ENCODE results near the gene TRAPPC2L. TPM values are rescaled to one million over a fixed set of nuclear protein-coding genes. Genes with fewer than 3 reads are reported as not detected.

TRAPPC2L gene
- total and polyA plus RNA-seq, 11 donors: 20.3 to 65.7 (median 44.2) TPM

DNA sequence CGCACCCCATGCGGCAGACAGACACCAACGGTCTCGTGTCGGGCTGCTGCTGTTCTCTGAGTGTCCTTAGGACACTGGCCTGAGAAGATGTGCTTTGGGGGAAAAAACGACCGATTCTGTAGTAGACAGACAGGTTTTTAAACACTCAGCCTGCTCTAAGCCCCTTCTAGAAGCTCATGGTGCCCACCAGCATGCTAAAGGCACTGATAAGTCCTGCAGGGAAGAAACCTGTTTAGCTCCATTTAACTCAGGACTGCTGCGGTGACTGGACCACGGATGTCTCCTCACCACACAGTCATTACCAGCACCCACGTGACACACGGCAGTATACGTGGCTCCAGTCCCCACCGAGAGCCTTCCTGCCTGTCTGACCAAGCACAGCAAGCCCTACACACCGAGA, 26.1 kb upstream of the TRAPPC2L start:
- TF ChIP-seq, protein P1, sequence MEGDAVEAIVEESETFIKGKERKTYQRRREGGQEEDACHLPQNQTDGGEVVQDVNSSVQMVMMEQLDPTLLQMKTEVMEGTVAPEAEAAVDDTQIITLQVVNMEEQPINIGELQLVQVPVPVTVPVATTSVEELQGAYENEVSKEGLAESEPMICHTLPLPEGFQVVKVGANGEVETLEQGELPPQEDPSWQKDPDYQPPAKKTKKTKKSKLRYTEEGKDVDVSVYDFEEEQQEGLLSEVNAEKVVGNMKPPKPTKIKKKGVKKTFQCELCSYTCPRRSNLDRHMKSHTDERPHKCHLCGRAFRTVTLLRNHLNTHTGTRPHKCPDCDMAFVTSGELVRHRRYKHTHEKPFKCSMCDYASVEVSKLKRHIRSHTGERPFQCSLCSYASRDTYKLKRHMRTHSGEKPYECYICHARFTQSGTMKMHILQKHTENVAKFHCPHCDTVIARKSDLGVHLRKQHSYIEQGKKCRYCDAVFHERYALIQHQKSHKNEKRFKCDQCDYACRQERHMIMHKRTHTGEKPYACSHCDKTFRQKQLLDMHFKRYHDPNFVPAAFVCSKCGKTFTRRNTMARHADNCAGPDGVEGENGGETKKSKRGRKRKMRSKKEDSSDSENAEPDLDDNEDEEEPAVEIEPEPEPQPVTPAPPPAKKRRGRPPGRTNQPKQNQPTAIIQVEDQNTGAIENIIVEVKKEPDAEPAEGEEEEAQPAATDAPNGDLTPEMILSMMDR (IDR thresholded peaks at IDR 0.05): no peak
- no peak for TF ChIP-seq POLR2A (IDR thresholded peaks at IDR 0.05)
- no peak overlapping the region for H3K27ac ChIP-seq
- no peaks in the 10 kb centered on the region for H3K27me3 ChIP-seq
- WGBS, 4 donors: 85 to 94% (median 92%) methylated on average over 11 to 14 of the region's 14 CpGs
- no peak for ATAC-seq
- H3K9me3 ChIP-seq: no peaks in the 10 kb centered on the region
- no peaks in the 10 kb centered on the region for H3K4me1 ChIP-seq
- DNase-seq: no peak
- peaks cover 0 to 36% (median 11%) of the 10 kb centered on the region in 9 donors for H3K36me3 ChIP-seq
- intact Hi-C loops (cut with DNase I): no loop called here
- no peak overlapping the region for H3K4me3 ChIP-seq

DNA sequence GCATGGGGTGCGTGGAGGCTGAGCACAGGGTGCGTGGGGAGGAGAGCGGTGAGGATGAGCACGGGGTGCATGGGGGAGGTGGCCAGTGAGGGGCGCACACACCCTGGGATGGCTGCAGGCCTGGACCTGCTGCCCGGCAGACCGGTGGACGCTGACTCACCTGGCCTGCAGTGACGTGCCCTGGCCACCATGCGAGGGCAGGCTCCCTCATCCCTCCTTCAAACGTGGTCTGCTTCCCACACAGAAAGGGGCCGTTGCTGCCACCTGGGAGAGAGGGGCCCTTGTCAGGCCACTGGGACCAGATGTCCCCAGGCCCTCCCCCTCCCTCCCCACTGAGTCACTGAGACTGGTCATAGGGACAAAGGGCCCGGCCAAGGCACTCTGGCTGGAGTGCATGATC, 25.1 kb upstream of the TRAPPC2L start:
- no peaks in the 10 kb centered on the region for H3K4me1 ChIP-seq
- no peaks in the 10 kb centered on the region for H3K9me3 ChIP-seq
- intact Hi-C loops (cut with DNase I): no loop called here
- TF ChIP-seq, protein P1 (IDR thresholded peaks at IDR 0.05): no peak
- TF ChIP-seq POLR2A (IDR thresholded peaks at IDR 0.05): no peak
- ATAC-seq: no peak
- H3K4me3 ChIP-seq: no peak overlapping the region
- no peak for DNase-seq
- 83 to 89% (median 86%) methylated on average over 12 to 13 of the region's 13 CpGs for WGBS, 4 donors
- no peaks in the 10 kb centered on the region for H3K27me3 ChIP-seq
- no peak overlapping the region for H3K27ac ChIP-seq
- peaks cover 0 to 32% (median 11%) of the 10 kb centered on the region in 9 donors for H3K36me3 ChIP-seq

DNA sequence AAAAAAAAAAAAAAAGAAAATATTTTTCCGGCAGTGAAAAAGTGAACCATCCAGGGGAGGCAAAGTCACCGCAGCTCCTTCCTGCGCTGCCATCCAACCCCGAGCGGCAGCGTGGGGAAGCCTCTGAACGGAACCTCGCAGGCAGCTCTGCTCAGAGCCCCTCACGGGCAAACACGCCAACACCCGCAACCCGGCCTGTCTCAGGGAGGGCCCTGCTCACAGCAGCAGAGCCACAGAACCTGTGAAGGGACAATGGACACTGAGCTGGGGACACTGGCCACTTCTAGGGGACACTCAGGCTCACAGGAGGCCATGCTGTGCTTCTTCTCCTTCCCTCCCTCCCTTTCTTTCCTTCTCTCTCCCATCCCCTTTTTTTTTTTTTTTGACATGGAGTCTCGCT, 23.8 kb upstream of the TRAPPC2L start:
- TF ChIP-seq, protein P1 (IDR thresholded peaks at IDR 0.05): no peak
- TF ChIP-seq POLR2A (IDR thresholded peaks at IDR 0.05): no peak
- Histone ChIP-seq H3K27ac (no peak overlapping the region), H3K4me1 (no peaks in the 10 kb centered on the region), H3K36me3 (peaks cover 0 to 25% (median 6%) of the 10 kb centered on the region in 9 donors), H3K27me3 (no peaks in the 10 kb centered on the region), H3K9me3 (no peaks in the 10 kb centered on the region), H3K4me3 (no peak overlapping the region)
- no peak for ATAC-seq
- no peak for DNase-seq
- intact Hi-C loops (cut with DNase I): no loop called here
- WGBS, 4 donors: 93 to 98% (median 95%) methylated on average over 13 of the region's 13 CpGs

DNA sequence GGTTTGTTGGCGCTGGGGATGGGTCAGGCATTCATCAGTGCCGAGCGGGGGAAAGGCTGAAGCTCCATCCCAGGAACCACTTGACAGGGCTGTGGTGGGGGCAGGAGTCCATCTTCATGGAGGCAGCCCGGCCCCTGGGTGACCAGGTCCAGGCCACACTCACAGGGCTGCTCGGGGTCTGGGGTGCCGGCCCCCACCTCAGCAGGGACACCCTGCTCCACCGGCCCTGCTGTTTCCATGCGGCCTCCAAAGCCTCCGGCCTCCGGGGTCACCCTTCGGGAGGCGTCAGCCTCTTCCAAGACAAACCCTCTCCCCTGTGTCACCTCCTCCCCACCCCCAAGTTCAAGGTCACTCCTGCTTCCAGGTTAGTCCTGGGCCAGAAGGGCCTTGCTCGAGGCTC, 22.3 kb upstream of the TRAPPC2L start:
- 87 to 96% (median 94%) methylated on average over 10 to 13 of the region's 13 CpGs for WGBS, 4 donors
- H3K27ac ChIP-seq: no peak overlapping the region
- peaks cover 0 to 32% (median 12%) of the 10 kb centered on the region in 9 donors for H3K36me3 ChIP-seq
- H3K4me3 ChIP-seq: no peak overlapping the region
- intact Hi-C loops (cut with DNase I): no loop called here
- no peaks in the 10 kb centered on the region for H3K27me3 ChIP-seq
- H3K4me1 ChIP-seq: no peaks in the 10 kb centered on the region
- ATAC-seq (no peak), DNase-seq (no peak)
- no peaks in the 10 kb centered on the region for H3K9me3 ChIP-seq
- TF ChIP-seq POLR2A (IDR thresholded peaks at IDR 0.05): no peak
- TF ChIP-seq, protein P1 (IDR thresholded peaks at IDR 0.05): no peak

All from heart left ventricle (tissue), 16 donors.